ENCODE data around the gene CORO2A. TPM values are rescaled to one million over a fixed set of nuclear protein-coding genes. Genes with fewer than 3 reads are reported as not detected.
"Not testable (repeated sequence)": the region's sequence is repeated elsewhere in the genome, so short reads cannot be mapped to it uniquely, and the experiment has no call there.

Gene CORO2A
- total RNA-seq, 1 experiment from 2014 or later: 1.6 TPM

DNA sequence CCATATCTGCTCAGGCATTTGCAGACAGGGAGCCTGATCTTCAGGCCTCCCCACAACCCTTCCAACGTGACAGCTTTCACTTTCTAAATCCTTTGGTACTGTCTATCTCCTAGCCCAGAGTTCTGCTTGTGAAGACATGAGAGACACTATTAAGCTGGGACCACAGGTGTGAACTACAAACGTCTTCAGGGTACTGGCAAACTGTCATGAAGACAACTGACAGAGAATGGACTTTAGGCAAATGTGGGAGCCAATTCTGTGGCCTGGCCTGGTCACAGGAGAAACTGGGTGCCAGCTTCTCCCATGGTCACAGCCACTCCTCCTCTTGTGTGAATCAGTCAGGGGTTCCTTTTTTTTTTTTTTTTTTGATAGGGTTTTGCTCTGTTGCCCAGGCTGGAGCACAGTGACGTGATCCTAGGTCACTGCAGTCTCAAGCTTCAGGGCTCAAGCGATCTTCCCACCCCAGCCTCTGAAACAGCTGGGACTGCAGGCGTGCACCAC lies 83.9 kb downstream of the CORO2A start:
- no peak for DNase-seq (ENCODE audit: low read depth, low spot score)
- in situ Hi-C loops (cut with HindIII; ENCODE audit: low pct_unique_long_range_greater_than_20kb, low sequenced_read_pairs): no loop called here

DNA sequence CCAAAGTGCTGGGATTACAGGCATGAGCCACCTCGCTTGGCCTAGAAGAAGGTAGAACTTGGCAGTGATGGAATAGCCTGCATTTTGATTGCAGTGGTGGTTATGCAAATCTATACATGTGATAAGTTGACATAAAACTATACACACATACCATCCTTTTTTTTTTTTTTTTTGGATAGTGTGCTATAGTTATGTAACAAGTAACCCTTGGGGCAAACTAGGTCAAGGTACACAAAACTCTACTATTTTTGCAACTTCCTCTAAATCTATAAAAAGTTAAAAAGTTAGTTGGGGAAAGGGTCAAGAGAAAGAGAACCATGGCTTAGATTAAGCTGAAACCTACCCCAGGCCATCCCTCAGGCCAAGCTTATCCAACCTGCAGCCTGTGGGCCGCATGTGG lies 84.5 kb downstream of the CORO2A start:
- DNase-seq (ENCODE audit: low read depth, low spot score): no peak
- in situ Hi-C loops (cut with HindIII; ENCODE audit: low pct_unique_long_range_greater_than_20kb, low sequenced_read_pairs): no loop called here

DNA sequence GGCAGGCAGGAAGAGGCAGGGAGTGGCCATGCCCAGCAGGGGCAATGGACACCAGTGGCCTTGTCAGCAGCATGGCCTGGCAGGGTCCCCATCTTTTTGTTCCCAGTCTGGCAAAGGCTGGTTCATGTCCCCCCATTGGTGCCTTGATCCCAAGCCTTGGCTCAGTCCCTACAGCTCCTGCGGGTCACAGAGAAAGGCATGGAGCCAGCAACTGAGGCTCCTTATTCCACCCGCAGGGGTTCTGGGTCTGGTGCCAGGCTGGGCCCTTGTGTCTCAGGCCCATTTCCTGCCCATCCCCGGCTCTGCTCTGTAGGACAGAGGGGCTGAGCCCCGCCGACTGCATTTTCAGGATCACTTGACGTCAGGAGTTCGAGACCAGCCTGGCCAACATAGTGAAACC lies 87.4 kb downstream of the CORO2A start:
- DNase-seq (ENCODE audit: low read depth, low spot score): no peak
- in situ Hi-C loops (cut with HindIII; ENCODE audit: low pct_unique_long_range_greater_than_20kb, low sequenced_read_pairs): no loop called here

GRCh38 chr9:98104445-98104881 lies 88.0 kb downstream of the CORO2A start:
- in situ Hi-C loops (cut with HindIII; ENCODE audit: low pct_unique_long_range_greater_than_20kb, low sequenced_read_pairs): no loop called here
- DNase-seq (ENCODE audit: low read depth, low spot score): no peak

- in situ Hi-C loops (cut with HindIII; ENCODE audit: low pct_unique_long_range_greater_than_20kb, low sequenced_read_pairs): no loop called here
Measured at GRCh38 chr9:98101868-98102273, 90.6 kb downstream of the CORO2A start.

GRCh38 chr9:98101416-98101815 lies 91.0 kb downstream of the CORO2A start:
- in situ Hi-C loops (cut with HindIII; ENCODE audit: low pct_unique_long_range_greater_than_20kb, low sequenced_read_pairs): no loop called here

More at GRCh38 chr9:98101868-98102273, 90.6 kb downstream of the CORO2A start:
- no peak for DNase-seq (ENCODE audit: low read depth, low spot score)

GRCh38 chr9:98100456-98100855 lies 92.0 kb downstream of the CORO2A start:
- no peak for DNase-seq (ENCODE audit: low read depth, low spot score)
- in situ Hi-C loops (cut with HindIII; ENCODE audit: low pct_unique_long_range_greater_than_20kb, low sequenced_read_pairs): no loop called here

More at GRCh38 chr9:98101416-98101815, 91.0 kb downstream of the CORO2A start:
- no peak for DNase-seq (ENCODE audit: low read depth, low spot score)

DNA sequence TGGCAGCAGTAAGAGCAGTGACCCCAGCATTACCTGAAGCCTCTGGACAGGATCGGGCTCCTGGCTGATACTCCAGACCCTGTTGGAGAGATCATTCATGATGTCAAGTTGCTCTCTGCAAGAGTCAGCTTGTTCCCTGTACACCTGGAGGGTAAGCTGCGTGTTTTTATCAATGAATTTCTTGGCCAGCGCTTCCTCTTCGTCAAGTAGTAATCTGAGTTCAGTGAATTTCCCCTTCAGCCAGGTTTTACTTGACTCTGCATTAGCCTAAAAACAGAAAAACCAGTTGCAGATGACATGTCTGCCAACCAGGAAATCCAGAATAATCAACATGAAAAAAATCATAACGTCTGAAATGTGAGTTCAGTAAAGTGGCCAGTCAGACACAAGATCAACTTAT lies 92.5 kb downstream of the CORO2A start:
- in situ Hi-C loops (cut with HindIII; ENCODE audit: low pct_unique_long_range_greater_than_20kb, low sequenced_read_pairs): no loop called here
- no peak for DNase-seq (ENCODE audit: low read depth, low spot score)

- DNase-seq (ENCODE audit: low read depth, low spot score): no peak
- in situ Hi-C loops (cut with HindIII; ENCODE audit: low pct_unique_long_range_greater_than_20kb, low sequenced_read_pairs): no loop called here
Measured at GRCh38 chr9:98099346-98099745, 93.1 kb downstream of the CORO2A start.

GRCh38 chr9:98097836-98098235 lies 94.6 kb downstream of the CORO2A start:
- in situ Hi-C loops (cut with HindIII; ENCODE audit: low pct_unique_long_range_greater_than_20kb, low sequenced_read_pairs): no loop called here
- no peak for DNase-seq (ENCODE audit: low read depth, low spot score)

- in situ Hi-C loops (cut with HindIII; ENCODE audit: low pct_unique_long_range_greater_than_20kb, low sequenced_read_pairs): no loop called here
- no peak for DNase-seq (ENCODE audit: low read depth, low spot score)
Measured at GRCh38 chr9:98096091-98096490, 96.3 kb downstream of the CORO2A start.

- no peak for DNase-seq (ENCODE audit: low read depth, low spot score)
- in situ Hi-C loops (cut with HindIII; ENCODE audit: low pct_unique_long_range_greater_than_20kb, low sequenced_read_pairs): no loop called here
Measured at GRCh38 chr9:98095401-98095800, 97.0 kb downstream of the CORO2A start.

DNA sequence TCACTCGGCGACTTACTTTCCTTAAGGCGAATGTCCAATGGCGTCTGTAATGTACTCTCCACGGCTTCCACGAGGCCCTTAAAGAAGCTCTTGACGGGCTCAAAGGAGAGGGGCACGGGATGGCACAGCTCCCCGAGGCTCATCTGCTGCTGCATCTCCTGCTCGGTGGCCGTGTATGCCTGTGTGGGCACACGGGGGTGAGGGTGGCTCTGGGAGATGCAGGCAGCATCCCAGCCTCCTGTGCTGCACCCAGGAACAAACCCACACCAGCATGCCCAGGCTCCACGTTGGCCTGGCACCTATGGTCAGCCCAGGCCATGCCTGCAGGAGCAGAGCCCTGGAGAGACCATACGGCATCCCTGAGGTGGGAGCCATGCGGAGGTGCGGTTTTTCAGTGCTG lies 97.6 kb downstream of the CORO2A start:
- DNase-seq (ENCODE audit: low read depth, low spot score): no peak
- in situ Hi-C loops (cut with HindIII; ENCODE audit: low pct_unique_long_range_greater_than_20kb, low sequenced_read_pairs): no loop called here

GRCh38 chr9:98094316-98094715 lies 98.1 kb downstream of the CORO2A start:
- DNase-seq (ENCODE audit: low read depth, low spot score): no peak
- in situ Hi-C loops (cut with HindIII; ENCODE audit: low pct_unique_long_range_greater_than_20kb, low sequenced_read_pairs): no loop called here

- DNase-seq (ENCODE audit: low read depth, low spot score): no peak
- in situ Hi-C loops (cut with HindIII; ENCODE audit: low pct_unique_long_range_greater_than_20kb, low sequenced_read_pairs): no loop called here
Measured at GRCh38 chr9:98092613-98092931, 99.9 kb downstream of the CORO2A start.

- in situ Hi-C loops (cut with HindIII; ENCODE audit: low pct_unique_long_range_greater_than_20kb, low sequenced_read_pairs): no loop called here
- DNase-seq (ENCODE audit: low read depth, low spot score): no peak
Measured at GRCh38 chr9:98091735-98092612, 100.5 kb downstream of the CORO2A start.

GRCh38 chr9:98090674-98091073 lies 101.8 kb downstream of the CORO2A start:
- in situ Hi-C loops (cut with HindIII; ENCODE audit: low pct_unique_long_range_greater_than_20kb, low sequenced_read_pairs); DNase-seq (ENCODE audit: low read depth, low spot score): not testable (repeated sequence)

- in situ Hi-C loops (cut with HindIII; ENCODE audit: low pct_unique_long_range_greater_than_20kb, low sequenced_read_pairs): no loop called here
- DNase-seq (ENCODE audit: low read depth, low spot score): no peak
Measured at GRCh38 chr9:98087420-98088354, 104.8 kb downstream of the CORO2A start.
